Astrocyte (in vitro differentiated cells and primary cell): Measurements from ENCODE around the gene ATP1B1. TPM values are rescaled to one million over a fixed set of nuclear protein-coding genes. Genes with fewer than 3 reads are reported as not detected.

Source experiments
- DNase-seq: peaks from one replicate; pipeline ENCODE4 v3.0.0-alpha.2; 2010; ENCODE audit warnings: low read depth
- FAIRE-seq: peaks from 2 replicates; lab custom pipeline; 2011; peaks lifted over from hg19 to GRCh38; lab: Jason Lieb, UNC
- H2AFZ ChIP-seq: 2 replicates; pipeline ENCODE4 v1.6.0; 2012; ENCODE audit warnings: low read depth, low read length, inconsistent platforms
- H3K27ac ChIP-seq: 2 replicates; pipeline ENCODE4 v1.5.1; 2011; ENCODE audit warnings: low read depth, low read length, inconsistent platforms
- H3K27me3 ChIP-seq: 2 replicates; pipeline ENCODE4 v1.6.0; 2011; ENCODE audit warnings: low read length, inconsistent platforms; ENCODE audit not compliant: insufficient read depth
- H3K36me3 ChIP-seq: 2 replicates; pipeline ENCODE4 v1.5.1; 2011; ENCODE audit warnings: low read length, inconsistent platforms; ENCODE audit not compliant: insufficient read depth
- H3K4me1 ChIP-seq: 2 replicates; pipeline ENCODE4 v1.5.1; 2011; ENCODE audit warnings: low read length, inconsistent platforms; ENCODE audit not compliant: insufficient read depth
- H3K4me2 ChIP-seq: 2 replicates; pipeline ENCODE4 v1.6.0; 2012; ENCODE audit warnings: low read length, inconsistent platforms
- H3K4me3 ChIP-seq: 2 replicates; pipeline ENCODE4 v1.5.1; 2011; ENCODE audit warnings: low read depth, mild to moderate bottlenecking, low read length, inconsistent platforms; ENCODE audit not compliant: insufficient read depth
- H3K79me2 ChIP-seq: 2 replicates; pipeline ENCODE4 v1.6.0; 2012; ENCODE audit warnings: mild to moderate bottlenecking, low read length, inconsistent platforms; ENCODE audit not compliant: insufficient read depth
- H3K9ac ChIP-seq: 2 replicates; pipeline ENCODE4 v1.6.0; 2012; ENCODE audit warnings: mild to moderate bottlenecking, low read length, inconsistent platforms
- H3K9me3 ChIP-seq: 2 replicates; pipeline ENCODE4 v1.5.1; 2012; ENCODE audit warnings: low read depth, mild to moderate bottlenecking, low read length, inconsistent platforms; ENCODE audit not compliant: insufficient read depth
- H4K20me1 ChIP-seq: 2 replicates; pipeline ENCODE4 v1.6.0; 2012; ENCODE audit warnings: low read length, inconsistent platforms; ENCODE audit not compliant: insufficient read depth
- H3K27ac Mint-ChIP-seq: one replicate; pipeline ENCODE4 v1.8.0; 2021; ENCODE audit warnings: mild to moderate bottlenecking, mixed read lengths; ENCODE audit not compliant: unreplicated experiment
- H3K27me3 Mint-ChIP-seq: one replicate; pipeline ENCODE4 v1.8.0; 2021; ENCODE audit warnings: low read depth, mixed read lengths; ENCODE audit not compliant: unreplicated experiment
- H3K36me3 Mint-ChIP-seq: one replicate; pipeline ENCODE4 v1.8.0; 2021; ENCODE audit warnings: low read depth, mixed read lengths; ENCODE audit not compliant: unreplicated experiment
- H3K4me1 Mint-ChIP-seq: one replicate; pipeline ENCODE4 v1.8.0; 2021; ENCODE audit warnings: low read depth, mixed read lengths; ENCODE audit not compliant: unreplicated experiment
- H3K4me3 Mint-ChIP-seq: one replicate; pipeline ENCODE4 v1.8.0; 2021; ENCODE audit warnings: mild to moderate bottlenecking, moderate library complexity, mixed read lengths; ENCODE audit not compliant: unreplicated experiment
- H3K9me3 Mint-ChIP-seq: one replicate; pipeline ENCODE4 v1.8.0; 2021; ENCODE audit warnings: mild to moderate bottlenecking, mixed read lengths; ENCODE audit not compliant: unreplicated experiment
- EZH2 ChIP-seq: IDR thresholded peaks from 2 replicates; pipeline ENCODE4 v1.6.1; 2012; ENCODE audit warnings: mild to moderate bottlenecking, low read length, inconsistent platforms; ENCODE audit not compliant: insufficient read depth
- total RNA-seq: library from RNA; stranded (reverse); gene quantifications from 2 replicates; pipeline ENCODE4 v1.2.1, GENCODE V29; 2021
- TF ChIP-seq, protein P1 (sequence below): IDR thresholded peaks from 2 replicates; pipeline ENCODE4 v1.5.1; 2011; ENCODE audit warnings: low read depth, mild to moderate bottlenecking, inconsistent platforms, low read length, moderate library complexity; ENCODE audit not compliant: insufficient read depth

Gene ATP1B1
- total RNA-seq, 1 donor from 2014 or later, result 56.5 TPM

DNA sequence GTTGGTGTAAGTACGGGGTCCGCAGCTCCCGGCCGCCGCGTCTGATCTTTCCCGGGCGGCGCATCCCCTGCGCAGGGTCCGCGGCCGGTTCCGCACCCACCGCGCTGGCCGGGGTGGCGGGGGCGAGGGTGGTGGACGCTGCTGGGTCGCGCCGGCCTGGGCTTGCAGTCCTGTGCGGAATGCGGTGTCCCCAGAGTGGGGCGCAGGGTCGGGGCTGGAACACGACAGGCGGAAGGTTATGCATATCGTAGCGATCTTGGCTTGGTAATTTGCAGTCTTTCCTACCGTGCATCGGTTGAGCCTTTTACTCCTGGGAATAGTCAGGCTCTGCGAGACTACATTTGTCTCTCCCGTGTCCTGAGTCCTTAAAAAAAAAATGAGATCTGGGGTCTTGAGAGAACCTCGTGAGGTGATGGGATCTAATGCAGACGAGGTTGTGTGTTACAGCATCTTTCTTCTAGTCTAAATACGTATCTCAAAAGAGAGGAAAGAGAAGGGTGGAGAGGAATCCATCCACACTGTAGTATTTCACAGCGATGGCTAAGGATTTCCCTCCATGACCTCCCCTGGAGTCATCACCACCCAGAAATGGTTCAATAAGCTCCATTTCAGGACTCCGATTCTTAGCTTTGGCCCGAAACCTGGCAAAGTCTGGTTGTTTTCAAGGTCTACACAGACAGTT lies 572 bp downstream of the ATP1B1 start:
- peak overlapping the region; percentile 93 for H3K4me3 ChIP-seq
- peaks cover 55% of the 10 kb centered on the region for H3K79me2 ChIP-seq
- peaks cover 11% of the 10 kb centered on the region for H4K20me1 ChIP-seq
- H3K4me1 Mint-ChIP-seq, result peaks cover 45% of the 10 kb centered on the region
- H3K9me3 Mint-ChIP-seq, result peaks cover 1% of the 10 kb centered on the region
- H3K36me3 Mint-ChIP-seq, result peaks cover 3% of the 10 kb centered on the region
- peaks cover 14% of the 10 kb centered on the region for H3K27me3 ChIP-seq
- DNase-seq (no peak), FAIRE-seq (no peak)
- TF ChIP-seq, protein P1, sequence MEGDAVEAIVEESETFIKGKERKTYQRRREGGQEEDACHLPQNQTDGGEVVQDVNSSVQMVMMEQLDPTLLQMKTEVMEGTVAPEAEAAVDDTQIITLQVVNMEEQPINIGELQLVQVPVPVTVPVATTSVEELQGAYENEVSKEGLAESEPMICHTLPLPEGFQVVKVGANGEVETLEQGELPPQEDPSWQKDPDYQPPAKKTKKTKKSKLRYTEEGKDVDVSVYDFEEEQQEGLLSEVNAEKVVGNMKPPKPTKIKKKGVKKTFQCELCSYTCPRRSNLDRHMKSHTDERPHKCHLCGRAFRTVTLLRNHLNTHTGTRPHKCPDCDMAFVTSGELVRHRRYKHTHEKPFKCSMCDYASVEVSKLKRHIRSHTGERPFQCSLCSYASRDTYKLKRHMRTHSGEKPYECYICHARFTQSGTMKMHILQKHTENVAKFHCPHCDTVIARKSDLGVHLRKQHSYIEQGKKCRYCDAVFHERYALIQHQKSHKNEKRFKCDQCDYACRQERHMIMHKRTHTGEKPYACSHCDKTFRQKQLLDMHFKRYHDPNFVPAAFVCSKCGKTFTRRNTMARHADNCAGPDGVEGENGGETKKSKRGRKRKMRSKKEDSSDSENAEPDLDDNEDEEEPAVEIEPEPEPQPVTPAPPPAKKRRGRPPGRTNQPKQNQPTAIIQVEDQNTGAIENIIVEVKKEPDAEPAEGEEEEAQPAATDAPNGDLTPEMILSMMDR, result no peak
- TF ChIP-seq EZH2, result no peak
- no peaks in the 10 kb centered on the region for H3K9me3 ChIP-seq
- peak overlapping the region; percentile 92 for H3K9ac ChIP-seq
- peak overlapping the region; percentile 97 for H3K4me2 ChIP-seq
- peaks cover 4% of the 10 kb centered on the region for H3K27me3 Mint-ChIP-seq
- H3K27ac Mint-ChIP-seq, result peak overlapping the region; percentile 97
- H2AFZ ChIP-seq, result peak overlapping the region; percentile 28
- H3K4me1 ChIP-seq, result peaks cover 64% of the 10 kb centered on the region
- peaks cover 6% of the 10 kb centered on the region for H3K36me3 ChIP-seq
- H3K4me3 Mint-ChIP-seq, result peak overlapping the region; percentile 92
- peak overlapping the region; percentile 86 for H3K27ac ChIP-seq

DNA sequence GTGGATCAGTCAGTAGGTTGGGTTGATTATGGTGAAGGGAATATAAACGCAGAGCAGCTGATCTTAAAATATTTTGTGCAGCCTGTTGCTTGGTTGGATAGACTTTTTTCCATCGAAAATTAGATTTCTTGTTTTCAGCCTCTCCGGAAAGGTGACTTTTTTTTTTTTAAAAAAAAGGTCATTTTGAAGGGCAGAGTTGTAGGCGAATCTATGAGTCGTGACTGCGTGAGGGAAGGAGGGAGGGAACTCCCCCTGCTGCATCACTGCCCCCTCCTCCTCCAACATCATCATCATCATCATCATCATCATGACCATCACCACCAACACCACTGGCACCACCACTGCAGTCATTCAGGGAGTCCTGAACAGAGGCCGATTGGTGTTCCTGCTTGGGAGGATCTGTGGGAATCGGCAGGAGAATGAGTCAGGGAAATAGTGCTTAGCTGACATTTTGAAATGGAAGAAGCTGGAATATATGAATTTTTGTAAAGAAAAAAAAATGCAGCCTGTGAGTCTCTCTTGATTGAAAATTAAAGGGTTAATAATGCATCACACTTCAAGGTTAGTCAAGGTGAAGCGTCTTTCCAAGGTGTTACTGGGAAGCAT lies 1.2 kb downstream of the ATP1B1 start:
- Histone ChIP-seq H4K20me1 (peaks cover 11% of the 10 kb centered on the region), H3K36me3 (peaks cover 10% of the 10 kb centered on the region), H3K9ac (peak overlapping the region; percentile 92), H3K9me3 (no peaks in the 10 kb centered on the region), H3K4me2 (peak overlapping the region; percentile 97), H3K27ac (peak overlapping the region; percentile 86), H3K4me3 (peak overlapping the region; percentile 93), H3K4me1 (peaks cover 61% of the 10 kb centered on the region), H3K27me3 (peaks cover 14% of the 10 kb centered on the region), H3K79me2 (peaks cover 61% of the 10 kb centered on the region), H2AFZ (peak overlapping the region; percentile 28)
- Mint-ChIP-seq H3K4me3 (peak overlapping the region; percentile 92), H3K9me3 (peaks cover 1% of the 10 kb centered on the region), H3K36me3 (peaks cover 9% of the 10 kb centered on the region), H3K4me1 (peaks cover 45% of the 10 kb centered on the region), H3K27me3 (peaks cover 4% of the 10 kb centered on the region), H3K27ac (peak overlapping the region; percentile 97)
- no peak for TF ChIP-seq EZH2
- TF ChIP-seq, protein P1, result no peak
- FAIRE-seq (no peak), DNase-seq (peak; percentile 65)
